GM12864 (cell line): ENCODE results near the gene STIM2.

ENCODE experiments used
- DNase-seq: peaks from one replicate; pipeline ENCODE4 v3.0.0-alpha.2; 2011; ENCODE audit warnings: low read depth
- H3K4me3 ChIP-seq: 2 replicates; pipeline ENCODE4 v1.5.1; 2011; ENCODE audit warnings: mild to moderate bottlenecking, low read depth, low read length, control low read depth
- TF ChIP-seq, protein P1 (sequence below): IDR thresholded peaks from 2 replicates; pipeline ENCODE4 v1.5.1; 2011; ENCODE audit warnings: low read depth, mild to moderate bottlenecking, moderate library complexity, low read length, control low read depth, inconsistent platforms; ENCODE audit errors: missing control alignments

The STIM2 gene

DNA sequence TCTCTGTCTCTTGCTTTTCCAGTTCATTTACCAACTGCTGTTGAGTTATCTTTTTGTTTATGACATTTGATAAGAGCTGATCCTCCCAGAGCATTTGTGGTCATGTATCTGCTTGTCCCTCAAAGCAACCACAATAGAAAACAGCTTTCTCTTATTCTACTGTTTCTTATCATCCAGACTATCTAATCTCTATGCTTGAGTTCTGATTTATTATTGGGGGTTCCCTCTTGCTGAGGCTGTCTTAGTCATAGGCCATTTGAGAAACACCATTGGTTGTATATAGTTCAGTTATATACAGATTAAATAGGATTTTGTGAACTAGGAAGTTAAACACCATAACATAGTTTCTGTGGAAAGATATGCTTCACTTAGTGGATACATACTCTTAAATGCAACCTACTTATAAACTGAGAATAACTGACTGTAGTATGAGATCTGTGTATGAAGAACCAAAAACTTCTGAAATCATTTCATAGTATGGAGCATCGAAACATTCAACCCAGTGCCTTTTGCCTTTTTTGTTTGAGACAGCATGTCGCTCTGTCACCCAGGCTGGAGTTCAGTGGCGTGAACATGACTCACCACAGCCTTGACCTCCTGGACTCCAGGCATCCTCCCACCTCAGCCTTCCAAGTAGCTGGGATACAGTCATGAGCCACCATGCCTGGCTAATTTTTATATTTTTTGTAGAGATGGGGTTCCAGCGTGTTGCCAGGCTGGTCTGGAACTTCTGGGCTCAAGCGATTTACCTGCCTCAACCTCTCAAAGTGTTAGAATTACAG lies 75.8 kb downstream of the STIM2 start:
- TF ChIP-seq, protein P1, sequence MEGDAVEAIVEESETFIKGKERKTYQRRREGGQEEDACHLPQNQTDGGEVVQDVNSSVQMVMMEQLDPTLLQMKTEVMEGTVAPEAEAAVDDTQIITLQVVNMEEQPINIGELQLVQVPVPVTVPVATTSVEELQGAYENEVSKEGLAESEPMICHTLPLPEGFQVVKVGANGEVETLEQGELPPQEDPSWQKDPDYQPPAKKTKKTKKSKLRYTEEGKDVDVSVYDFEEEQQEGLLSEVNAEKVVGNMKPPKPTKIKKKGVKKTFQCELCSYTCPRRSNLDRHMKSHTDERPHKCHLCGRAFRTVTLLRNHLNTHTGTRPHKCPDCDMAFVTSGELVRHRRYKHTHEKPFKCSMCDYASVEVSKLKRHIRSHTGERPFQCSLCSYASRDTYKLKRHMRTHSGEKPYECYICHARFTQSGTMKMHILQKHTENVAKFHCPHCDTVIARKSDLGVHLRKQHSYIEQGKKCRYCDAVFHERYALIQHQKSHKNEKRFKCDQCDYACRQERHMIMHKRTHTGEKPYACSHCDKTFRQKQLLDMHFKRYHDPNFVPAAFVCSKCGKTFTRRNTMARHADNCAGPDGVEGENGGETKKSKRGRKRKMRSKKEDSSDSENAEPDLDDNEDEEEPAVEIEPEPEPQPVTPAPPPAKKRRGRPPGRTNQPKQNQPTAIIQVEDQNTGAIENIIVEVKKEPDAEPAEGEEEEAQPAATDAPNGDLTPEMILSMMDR = no peak
- no peak overlapping the region for H3K4me3 ChIP-seq
- no peak for DNase-seq

DNA sequence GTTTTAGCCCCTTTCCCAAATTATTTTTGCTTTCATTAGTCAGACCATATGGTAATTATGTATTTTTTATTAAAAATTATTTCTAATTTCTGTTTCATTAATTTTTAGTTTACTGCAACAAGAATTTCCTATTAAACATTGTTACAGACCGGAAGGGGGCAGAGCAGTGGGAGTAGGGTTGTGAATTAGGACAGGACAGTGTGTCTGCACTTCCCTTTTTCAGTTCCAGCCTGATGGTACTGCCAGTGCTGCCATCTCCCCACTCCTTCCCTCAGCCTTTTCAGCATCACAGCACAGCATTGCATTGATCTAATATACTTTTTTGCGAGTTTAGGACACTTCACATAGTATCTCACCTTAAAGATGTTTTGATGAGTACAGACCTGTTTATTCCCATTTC lies 76.5 kb downstream of the STIM2 start:
- H3K4me3 ChIP-seq = no peak overlapping the region
- TF ChIP-seq, protein P1 = no peak
- DNase-seq = no peak

- TF ChIP-seq, protein P1 = no peak
- H3K4me3 ChIP-seq = no peak overlapping the region
- DNase-seq = no peak
Measured at GRCh38 chr4:26937567-26937966, 76.9 kb downstream of the STIM2 start.

- no peak overlapping the region for H3K4me3 ChIP-seq
- no peak for DNase-seq
- TF ChIP-seq, protein P1 = no peak
Measured at GRCh38 chr4:26938516-26938915, 77.9 kb downstream of the STIM2 start.

- TF ChIP-seq, protein P1 = no peak
- DNase-seq = no peak
- no peak overlapping the region for H3K4me3 ChIP-seq
Measured at GRCh38 chr4:26941951-26942350, 81.3 kb downstream of the STIM2 start.

DNA sequence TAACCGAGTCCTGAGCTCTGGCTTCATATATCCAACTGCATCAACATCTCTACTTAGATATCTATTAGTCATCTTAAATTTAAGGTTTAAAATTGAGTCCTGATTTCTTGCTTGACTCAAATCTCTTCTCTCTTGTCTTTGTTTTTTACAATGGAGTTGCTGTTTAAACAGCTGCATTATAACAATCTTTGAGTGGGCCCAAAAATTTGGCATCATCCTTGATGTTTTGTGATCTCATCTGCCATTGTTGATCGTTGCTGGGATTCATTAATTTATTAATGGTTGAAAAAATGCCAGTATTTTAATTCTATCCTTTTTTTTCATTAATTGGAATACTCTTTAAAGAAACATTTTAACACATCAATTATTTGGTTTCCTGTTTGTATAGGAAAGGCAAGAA lies 82.2 kb downstream of the STIM2 start:
- TF ChIP-seq, protein P1 = no peak
- no peak overlapping the region for H3K4me3 ChIP-seq
- DNase-seq = no peak

DNA sequence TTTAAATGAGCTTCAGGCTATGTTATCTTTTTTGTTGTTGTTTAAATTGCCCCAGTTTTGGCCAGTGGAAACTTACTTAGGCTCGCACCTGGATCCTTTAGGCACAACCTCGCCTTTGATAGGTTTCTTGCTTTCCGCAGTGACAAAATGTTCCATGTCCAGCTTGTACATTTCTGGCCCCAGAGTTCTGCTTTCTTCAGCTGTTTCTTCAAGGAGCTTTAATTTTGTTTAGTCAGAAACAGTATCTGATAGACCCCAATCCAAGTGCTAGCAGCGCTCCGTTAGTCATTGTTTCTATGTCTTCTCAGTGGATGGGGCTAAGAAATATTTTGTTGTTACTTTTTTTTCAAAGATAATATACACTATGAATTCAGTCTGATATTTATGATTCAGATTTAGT lies 82.8 kb downstream of the STIM2 start:
- DNase-seq = no peak
- TF ChIP-seq, protein P1 = no peak
- H3K4me3 ChIP-seq = no peak overlapping the region
